GM12878 (cell line): ENCODE data around the gene SHROOM3. TPM values are rescaled to one million over a fixed set of nuclear protein-coding genes. Genes with fewer than 3 reads are reported as not detected.

Source experiments
- ATAC-seq: fragments of 200-7000 bp; cut with Tn5 transposase; 3 replicates; pipeline ENCODE4 v1.9.1; 2020; ENCODE audit warnings: mild to moderate bottlenecking, moderate library complexity
- BruUV-seq: library from RNA; stranded (reverse); fragments of 400-500 nt; replicated peaks from 2 replicates; lab custom pipeline; 2021; lab: Mats Ljungman, UMichigan
- CTCF ChIA-PET: fragments of 300-600 bp; sonication (Branson Sonifier 250); formaldehyde crosslinking; extraction: SDS; loops from one replicate; lab custom pipeline; 2021; ENCODE audit warnings: inconsistent platforms; lab: Yijun Ruan, JAX
- POLR2A ChIA-PET: fragments of 350-600 bp; formaldehyde crosslinking; extraction: SDS; loops from one replicate; lab custom pipeline; 2021; ENCODE audit warnings: inconsistent platforms; lab: Charles Lee
- RAD21 ChIA-PET: fragments of 300-600 bp; sonication (Branson Sonifier 250); formaldehyde crosslinking; loops from one replicate; lab custom pipeline; 2023; ENCODE audit warnings: antibody characterized with exemption; ENCODE audit not compliant: unreplicated experiment; lab: Charles Lee
- SMC1A ChIA-PET: fragments of 300-600 bp; sonication (Branson Sonifier 250); formaldehyde crosslinking; loops from one replicate; lab custom pipeline; 2023; ENCODE audit not compliant: unreplicated experiment, uncharacterized antibody; lab: Charles Lee
- DNase-seq: peaks from one replicate; pipeline ENCODE4 v3.0.0-alpha.2; 2011; ENCODE audit warnings: low read depth, low spot score
- FAIRE-seq: peaks from 3 replicates; lab custom pipeline; 2011; peaks lifted over from hg19 to GRCh38; lab: Jason Lieb, UNC
- H2AFZ ChIP-seq: 2 replicates; pipeline ENCODE4 v1.6.0; 2011; ENCODE audit warnings: low read depth, low read length, control low read depth; ENCODE audit not compliant: control insufficient read depth
- H3K27ac ChIP-seq: 2 replicates; pipeline ENCODE4 v1.5.1; 2011; ENCODE audit warnings: control low read depth; ENCODE audit not compliant: control insufficient read depth, insufficient read depth
- H3K27me3 ChIP-seq, 2 experiments: replicated peaks in 1 of 2; 2 replicates each; pipeline versions ENCODE4 v1.6.0 to v1.6.1; 2011; ENCODE audit warnings: low read length in 1 of 2; ENCODE audit not compliant: control insufficient read depth in 2 of 2, insufficient read depth in 2 of 2
- H3K36me3 ChIP-seq, 2 experiments: 2 replicates each; pipeline ENCODE4 v1.5.1; 2011; ENCODE audit warnings: low read length in 1 of 2; ENCODE audit not compliant: control insufficient read depth in 2 of 2, insufficient read depth in 2 of 2
- H3K4me1 ChIP-seq: 2 replicates; pipeline ENCODE4 v1.6.1; 2011; ENCODE audit warnings: mild to moderate bottlenecking, low read length, moderate library complexity, mixed read lengths; ENCODE audit not compliant: control insufficient read depth, insufficient read depth
- H3K4me2 ChIP-seq: 2 replicates; pipeline ENCODE4 v1.6.0; 2011; ENCODE audit warnings: control low read depth; ENCODE audit not compliant: control insufficient read depth, insufficient read depth
- H3K4me3 ChIP-seq: fragments of 200-600 bp; sonication (generic); 2 replicates; pipeline ENCODE4 v1.5.1; 2016
- H3K79me2 ChIP-seq: 2 replicates; pipeline ENCODE4 v1.6.0; 2011; ENCODE audit warnings: low read length; ENCODE audit not compliant: control insufficient read depth, insufficient read depth
- H3K9ac ChIP-seq: 2 replicates; pipeline ENCODE4 v1.8.0; 2011; ENCODE audit warnings: low read length, control low read depth, mixed read lengths; ENCODE audit not compliant: control insufficient read depth, insufficient read depth
- H3K9me3 ChIP-seq: replicated peaks from 3 replicates; pipeline ENCODE4 v1.5.1; 2011; ENCODE audit warnings: mild to moderate bottlenecking, low read length; ENCODE audit not compliant: control insufficient read depth, insufficient read depth
- H4K20me1 ChIP-seq: 2 replicates; pipeline ENCODE4 v1.6.0; 2011; ENCODE audit not compliant: control insufficient read depth, insufficient read depth
- FOXK2 ChIP-seq: fragments of 450-650 bp; IDR thresholded peaks from 2 replicates; pipeline ENCODE4 v1.6.1; 2017; ENCODE audit warnings: mild to moderate bottlenecking, moderate library complexity
- GABPA ChIP-seq: IDR thresholded peaks from 2 replicates; pipeline ENCODE4 v1.6.1; 2014; ENCODE audit warnings: antibody characterized with exemption, low read depth, mild to moderate bottlenecking, inconsistent platforms
- KDM1A ChIP-seq: fragments of 200-600 bp; sonication (generic); IDR thresholded peaks from 2 replicates; pipeline ENCODE4 v1.6.1; 2016; ENCODE audit warnings: borderline replicate concordance
- POLR2AphosphoS2 ChIP-seq: IDR thresholded peaks from 2 replicates; pipeline ENCODE4 v1.6.1; 2011; ENCODE audit warnings: low read depth, mild to moderate bottlenecking, low read length, improper control_type of control experiment, moderate library complexity
- RFX5 ChIP-seq: IDR thresholded peaks from 2 replicates; pipeline ENCODE4 v1.6.1; 2011; ENCODE audit warnings: low read depth, low read length, improper control_type of control experiment
- WGBS: methylation state at CpG from one replicate; pipeline ENCODE4 v1.1.6; 2016; ENCODE audit warnings: low lambda C conversion rate; ENCODE audit not compliant: insufficient replicate concordance, insufficient coverage; ENCODE audit errors: missing lambda C conversion rate; 5-methylcytosine and 5-hydroxymethylcytosine counted together
- in situ Hi-C: fragments of 300-500 bp; cut with MboI; formaldehyde crosslinking; loops from 9 replicates; pipeline ENCODE4 v1.14.3; 2018; ENCODE audit warnings: mixed read lengths
- intact Hi-C: fragments of 100-400 bp; cut with micrococcal nuclease; formaldehyde crosslinking; loops from one replicate; pipeline ENCODE4 v1.14.2; 2022; ENCODE audit not compliant: unreplicated experiment
- polyA plus RNA-seq, 11 experiments: library from polyadenylated mRNA; depleted of rRNA in 4 of 11; unstranded in 6 of 11; stranded (reverse) in 5 of 11; fragments of >200 nt; fragmentation: Nextera tagmentation in 4 of 11; fragmentation: Illumina TruSeq in 1 of 11; extraction: Ambion mirVana in 4 of 11; extraction: Trizol in 1 of 11; gene quantifications; 1 replicate in 1 of 11; 2 replicates in 10 of 11; pipeline versions ENCODE4 v1.2.1 to v1.2.3, GENCODE V29; 2011 to 2016; ENCODE audit warnings: inconsistent platforms in 2 of 11, missing spikeins in 2 of 11, low read depth in 1 of 11
- total RNA-seq, 4 experiments: library from RNA; depleted of rRNA in 3 of 4; stranded (reverse); fragments of >200 nt in 3 of 4; fragmentation: Illumina TruSeq in 1 of 4; extraction: Trizol in 1 of 4; gene quantifications; 2 replicates each; pipeline versions ENCODE4 v1.2.1 to v1.2.3, GENCODE V29; 2013 to 2021
- TF ChIP-seq, protein P1 (sequence below): fragments of 150-350 bp; IDR thresholded peaks from 2 replicates; pipeline ENCODE4 v1.6.1; 2016; ENCODE audit warnings: low read depth, low read length

The SHROOM3 gene
- total and polyA plus RNA-seq, 10 of the 15 experiments (the other 5 are each of a cell fraction or from before 2014, with no cell fraction given): under 0.01 to 0.29 (median 0.08) TPM; not detected in 1

DNA sequence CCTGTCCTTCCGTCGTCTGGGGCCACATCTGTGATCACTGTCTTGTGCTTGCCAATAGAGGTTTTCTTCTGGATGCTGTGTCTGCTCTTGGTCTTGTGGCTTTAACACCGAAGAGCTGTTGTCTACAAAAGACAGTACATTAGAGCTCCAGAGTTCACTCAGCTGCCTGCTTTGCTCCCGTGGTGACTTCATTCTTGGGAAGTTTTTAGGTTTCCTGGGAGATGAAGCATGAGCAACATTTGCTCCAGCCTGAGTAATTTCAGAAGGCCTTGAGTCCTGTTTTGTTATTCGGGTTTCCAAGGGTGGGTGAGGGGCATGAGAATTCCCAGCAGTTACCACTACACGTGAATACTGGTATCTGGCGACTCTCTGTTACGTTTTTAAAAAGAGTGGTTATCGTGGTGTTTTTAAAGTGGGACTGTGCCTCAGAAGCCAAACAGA, 189.2 kb downstream of the SHROOM3 start:
- BruUV-seq: no TSS peak
- in situ Hi-C loops: no loop called here

DNA sequence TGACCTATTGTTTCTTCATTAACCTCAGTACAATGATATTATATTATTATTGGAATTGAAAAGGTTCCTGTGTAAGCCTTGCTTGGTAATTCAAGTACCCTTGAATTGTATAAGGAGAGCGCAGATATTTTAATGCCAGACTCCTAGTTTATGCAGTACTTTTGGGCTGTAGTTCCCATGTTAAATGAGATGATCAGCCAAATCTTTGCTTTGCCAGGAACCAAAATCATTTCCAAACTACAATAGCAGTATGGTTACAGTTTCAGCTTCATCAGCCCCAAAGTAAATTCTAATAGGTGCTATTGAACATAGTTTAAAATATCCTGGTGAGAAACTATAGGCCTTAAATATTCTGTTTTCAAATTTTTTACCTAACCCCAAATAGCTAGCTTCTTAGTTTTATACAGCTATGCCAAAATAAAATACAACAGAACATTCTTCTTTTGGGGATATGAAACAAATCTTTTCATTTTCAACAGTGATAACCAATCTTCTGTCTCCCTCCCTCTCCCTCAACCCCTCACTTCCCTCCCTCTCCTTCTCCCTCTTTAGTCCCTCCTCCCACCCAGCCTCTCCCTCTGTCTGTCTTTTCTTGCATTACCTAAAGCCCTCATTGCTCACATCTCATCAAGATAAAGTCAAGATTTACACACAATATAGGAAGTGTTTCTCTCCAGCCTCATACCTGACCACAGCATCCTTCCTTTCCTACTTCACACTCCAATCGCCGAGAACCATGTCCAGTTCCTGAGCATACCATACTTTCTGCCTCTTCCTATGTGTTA, 190.1 kb downstream of the SHROOM3 start:
- TF ChIP-seq, protein P1, sequence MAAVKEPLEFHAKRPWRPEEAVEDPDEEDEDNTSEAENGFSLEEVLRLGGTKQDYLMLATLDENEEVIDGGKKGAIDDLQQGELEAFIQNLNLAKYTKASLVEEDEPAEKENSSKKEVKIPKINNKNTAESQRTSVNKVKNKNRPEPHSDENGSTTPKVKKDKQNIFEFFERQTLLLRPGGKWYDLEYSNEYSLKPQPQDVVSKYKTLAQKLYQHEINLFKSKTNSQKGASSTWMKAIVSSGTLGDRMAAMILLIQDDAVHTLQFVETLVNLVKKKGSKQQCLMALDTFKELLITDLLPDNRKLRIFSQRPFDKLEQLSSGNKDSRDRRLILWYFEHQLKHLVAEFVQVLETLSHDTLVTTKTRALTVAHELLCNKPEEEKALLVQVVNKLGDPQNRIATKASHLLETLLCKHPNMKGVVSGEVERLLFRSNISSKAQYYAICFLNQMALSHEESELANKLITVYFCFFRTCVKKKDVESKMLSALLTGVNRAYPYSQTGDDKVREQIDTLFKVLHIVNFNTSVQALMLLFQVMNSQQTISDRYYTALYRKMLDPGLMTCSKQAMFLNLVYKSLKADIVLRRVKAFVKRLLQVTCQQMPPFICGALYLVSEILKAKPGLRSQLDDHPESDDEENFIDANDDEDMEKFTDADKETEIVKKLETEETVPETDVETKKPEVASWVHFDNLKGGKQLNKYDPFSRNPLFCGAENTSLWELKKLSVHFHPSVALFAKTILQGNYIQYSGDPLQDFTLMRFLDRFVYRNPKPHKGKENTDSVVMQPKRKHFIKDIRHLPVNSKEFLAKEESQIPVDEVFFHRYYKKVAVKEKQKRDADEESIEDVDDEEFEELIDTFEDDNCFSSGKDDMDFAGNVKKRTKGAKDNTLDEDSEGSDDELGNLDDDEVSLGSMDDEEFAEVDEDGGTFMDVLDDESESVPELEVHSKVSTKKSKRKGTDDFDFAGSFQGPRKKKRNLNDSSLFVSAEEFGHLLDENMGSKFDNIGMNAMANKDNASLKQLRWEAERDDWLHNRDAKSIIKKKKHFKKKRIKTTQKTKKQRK: no peak
- TF ChIP-seq FOXK2 (no peak), RFX5 (no peak), KDM1A (no peak)
- TF ChIP-seq, all 136 proteins: peak for 0
- in situ Hi-C loops: no loop called here
- Histone ChIP-seq H3K4me1 (no peaks in the 10 kb centered on the region), H2AFZ (no peak overlapping the region), H3K27ac (no peak overlapping the region), H3K27me3 (peaks cover under 1 to 1% of the 10 kb centered on the region in 2 experiments; a peak in 3 of 4 replicates), H3K79me2 (no peaks in the 10 kb centered on the region), H3K4me3 (no peak overlapping the region), H3K4me2 (no peak overlapping the region), H3K9ac (no peak overlapping the region), H3K36me3 (no peaks in the 10 kb centered on the region), H3K9me3 (no peaks in the 10 kb centered on the region), H4K20me1 (no peaks in the 10 kb centered on the region)
- RAD21 ChIA-PET: no interaction called here
- no TSS peak for BruUV-seq
- CTCF ChIA-PET: no interaction called here
- DNase-seq: no peak
- POLR2A ChIA-PET: no interaction called here
- ATAC-seq: no peak
- intact Hi-C loops: no loop called here
- WGBS: 67% methylated on average over 3 of the region's 3 CpGs
- SMC1A ChIA-PET: no interaction called here
- no peak for FAIRE-seq

More for the DNA sequence above, 189.2 kb downstream of the SHROOM3 start:
- Histone ChIP-seq H3K27me3 (peaks cover 1 to 3% of the 10 kb centered on the region in 2 experiments; a peak in 3 of 4 replicates), H3K4me3 (no peak overlapping the region), H3K4me1 (no peaks in the 10 kb centered on the region), H3K9me3 (no peaks in the 10 kb centered on the region), H3K27ac (no peak overlapping the region), H3K4me2 (no peak overlapping the region), H3K79me2 (no peaks in the 10 kb centered on the region), H3K36me3 (no peaks in the 10 kb centered on the region), H2AFZ (no peak overlapping the region), H3K9ac (no peak overlapping the region), H4K20me1 (no peaks in the 10 kb centered on the region)
- WGBS: 18% methylated on average over 9 of the region's 9 CpGs
- ATAC-seq (no peak), FAIRE-seq (no peak), DNase-seq (no peak)
- POLR2A ChIA-PET: no interaction called here
- RAD21 ChIA-PET: interaction anchor here (0.5 kb wide), 1 partner anchor 180 kb away, joined by 3 read pairs; no protein-coding TSS in a partner anchor
- intact Hi-C loops: no loop called here
- SMC1A ChIA-PET: no interaction called here
- CTCF ChIA-PET: no interaction called here
- no peak for TF ChIP-seq GABPA
- no peak for TF ChIP-seq POLR2AphosphoS2
- TF ChIP-seq, all 136 proteins: peak for 0
